K562 (cell line): ENCODE measurements around the gene PLEKHG4B. TPM values are rescaled to one million over a fixed set of nuclear protein-coding genes. Genes with fewer than 3 reads are reported as not detected.
"Not testable (repeated sequence)": the region's sequence is repeated elsewhere in the genome, so short reads cannot be mapped to it uniquely, and the experiment has no call there.

Experiments used
- ATAC-seq: fragments of 200-7000 bp; cut with Tn5 transposase; 3 replicates; pipeline ENCODE4 v1.9.1; 2020; ENCODE audit warnings: moderate library complexity
- BruUV-seq: library from RNA; stranded (reverse); fragments of 400-500 nt; replicated peaks from 2 replicates; lab custom pipeline; 2021; lab: Mats Ljungman, UMichigan
- CTCF ChIA-PET: fragments of 300-600 bp; formaldehyde crosslinking; extraction: SDS; loops from one replicate; lab custom pipeline; 2021; ENCODE audit warnings: low intra/inter-chr PET ratio; lab: Yijun Ruan, JAX
- POLR2A ChIA-PET: fragments of 300-600, 350-650 bp; sonication (Branson Sonifier 250); formaldehyde crosslinking; extraction: SDS; loops from one replicate; lab custom pipeline; 2021; ENCODE audit warnings: antibody characterized with exemption, inconsistent platforms; lab: Yijun Ruan, JAX
- DNase-seq, 4 experiments: peaks; one replicate each; pipeline versions ENCODE4 v3.0.0 to v3.0.0-alpha.2; 2011 to 2018; ENCODE audit warnings: low spot score in 3 of 4, mixed read lengths in 3 of 4; ENCODE audit errors: extremely low read depth in 1 of 4
- FAIRE-seq: peaks from 2 replicates; lab custom pipeline; 2011; peaks lifted over from hg19 to GRCh38; lab: Jason Lieb, UNC
- H2AFZ ChIP-seq: 2 replicates; pipeline ENCODE4 v1.6.0; 2011; ENCODE audit warnings: low read depth, low read length, control low read depth, inconsistent platforms
- H3K27ac ChIP-seq: fragments of 200-600 bp; 3 replicates; pipeline ENCODE4 v1.8.0; 2011; ENCODE audit warnings: low read depth, mild to moderate bottlenecking, control low read depth, inconsistent platforms, low read length, moderate library complexity, mixed read lengths; ENCODE audit errors: extremely low read depth
- H3K27me3 ChIP-seq, 2 experiments: fragments of 300-600 bp in 1 of 2; 2 replicates in 1 of 2; 3 replicates in 1 of 2; pipeline versions ENCODE4 v1.6.0 to v1.8.0; 2011; ENCODE audit warnings: inconsistent platforms in 2 of 2, low read length in 2 of 2, mild to moderate bottlenecking in 1 of 2, mixed read lengths in 1 of 2, moderate library complexity in 1 of 2; ENCODE audit not compliant: control insufficient read depth in 2 of 2, insufficient read depth in 2 of 2
- H3K36me3 ChIP-seq: fragments of 300-600 bp; 3 replicates; pipeline ENCODE4 v1.8.0; 2011; ENCODE audit warnings: mild to moderate bottlenecking, low read length, inconsistent platforms; ENCODE audit not compliant: control insufficient read depth, insufficient read depth
- H3K4me1 ChIP-seq, 2 experiments: fragments of 200-600 bp in 1 of 2; replicated peaks in 1 of 2; 2 replicates in 1 of 2; 3 replicates in 1 of 2; pipeline versions ENCODE4 v1.5.1 to v1.8.0; 2011; ENCODE audit warnings: inconsistent platforms in 2 of 2, low read length in 2 of 2, mild to moderate bottlenecking in 1 of 2, mixed read lengths in 1 of 2, moderate library complexity in 1 of 2; ENCODE audit not compliant: control insufficient read depth in 2 of 2, insufficient read depth in 2 of 2
- H3K4me2 ChIP-seq: 2 replicates; pipeline ENCODE4 v1.6.1; 2011; ENCODE audit warnings: low read length, control low read depth, inconsistent platforms, mixed read lengths; ENCODE audit not compliant: insufficient read depth
- H3K4me3 ChIP-seq: fragments of 200-600 bp; sonication (generic), shearing (Covaris generic); 2 replicates; pipeline ENCODE4 v1.5.1; 2016; ENCODE audit warnings: control low read depth, inconsistent platforms
- H3K79me2 ChIP-seq: fragments of 200-600 bp; 3 replicates; pipeline ENCODE4 v1.8.0; 2011; ENCODE audit warnings: low read length, inconsistent platforms; ENCODE audit not compliant: control insufficient read depth, insufficient read depth
- H3K9ac ChIP-seq, 2 experiments: 2 replicates each; pipeline versions ENCODE4 v1.6.0 to v1.6.1; 2011; ENCODE audit warnings: low read depth in 2 of 2, low read length in 2 of 2, control low read depth in 1 of 2, inconsistent platforms in 1 of 2, mild to moderate bottlenecking in 1 of 2, mixed read lengths in 1 of 2; ENCODE audit not compliant: insufficient read depth in 1 of 2
- H3K9me1 ChIP-seq: one replicate; pipeline ENCODE4 v1.6.0; 2011; ENCODE audit warnings: inconsistent platforms, mild to moderate bottlenecking, low read length, moderate library complexity; ENCODE audit not compliant: control insufficient read depth, insufficient read depth
- H3K9me3 ChIP-seq: replicated peaks from 2 replicates; pipeline ENCODE4 v1.5.1; 2011; ENCODE audit warnings: low read depth, low read length, inconsistent platforms; ENCODE audit not compliant: control insufficient read depth, insufficient read depth
- H4K20me1 ChIP-seq: replicated peaks from 2 replicates; pipeline ENCODE4 v1.6.1; 2011; ENCODE audit warnings: low read length, inconsistent platforms, mixed read lengths; ENCODE audit not compliant: control insufficient read depth, insufficient read depth
- ELF1 ChIP-seq: fragments of 200-800 bp; sonication (Bioruptor generic); IDR thresholded peaks from 2 replicates; pipeline ENCODE4 v1.6.1; 2016; ENCODE audit warnings: missing genetic modification characterization, missing compliant biosample characterization
- ESRRA ChIP-seq: fragments of 450-650 bp; IDR thresholded peaks from 2 replicates; pipeline ENCODE4 v1.6.1; 2014; ENCODE audit warnings: low read depth, mild to moderate bottlenecking, moderate library complexity, borderline replicate concordance
- GABPA ChIP-seq: fragments of 200-800 bp; sonication (Bioruptor generic); conservative IDR thresholded peaks from 2 replicates; pipeline ENCODE4 v1.6.1; 2016; ENCODE audit warnings: low read depth, missing genetic modification characterization, missing compliant biosample characterization
- GABPB1 ChIP-seq: sonication (generic); formaldehyde crosslinking; IDR thresholded peaks from 2 replicates; pipeline ENCODE4 v1.8.0; 2022; ENCODE audit warnings: mild to moderate bottlenecking, missing genetic modification reagents
- MTA2 ChIP-seq: fragments of 450-650 bp; IDR thresholded peaks from 2 replicates; pipeline ENCODE4 v1.6.1; 2016; ENCODE audit warnings: low read depth
- NR2C1 ChIP-seq, 2 experiments: fragments of 450-650 bp; IDR thresholded peaks; 2 replicates each; pipeline ENCODE4 v1.6.1; 2017; ENCODE audit warnings: mild to moderate bottlenecking in 2 of 2, antibody characterized with exemption in 1 of 2, inconsistent platforms in 1 of 2, missing compliant biosample characterization in 1 of 2, missing genetic modification characterization in 1 of 2
- NR2C2 ChIP-seq, 2 experiments: fragments of 200-800 bp in 1 of 2; sonication (Bioruptor generic) in 1 of 2; sonication (generic) in 1 of 2; formaldehyde crosslinking in 1 of 2; IDR thresholded peaks; 2 replicates each; pipeline versions ENCODE4 v1.6.1 to v1.8.0; 2016 to 2022; ENCODE audit warnings: mild to moderate bottlenecking in 1 of 2, missing compliant biosample characterization in 1 of 2, missing genetic modification characterization in 1 of 2, missing genetic modification reagents in 1 of 2
- TRIM24 ChIP-seq, 2 experiments: fragments of 450-650 bp; IDR thresholded peaks; 2 replicates each; pipeline ENCODE4 v1.6.1; 2016
- ZBTB40 ChIP-seq, 2 experiments: fragments of 450-650 bp in 1 of 2; sonication (generic) in 1 of 2; formaldehyde crosslinking in 1 of 2; IDR thresholded peaks; 2 replicates each; pipeline versions ENCODE4 v1.7.1 to v1.9.0; 2016 to 2022; ENCODE audit warnings: inconsistent platforms in 1 of 2, mild to moderate bottlenecking in 1 of 2, missing genetic modification reagents in 1 of 2
- ZBTB7A ChIP-seq: IDR thresholded peaks from 2 replicates; pipeline ENCODE4 v1.6.1; 2011; ENCODE audit warnings: low read depth, mild to moderate bottlenecking, low read length, moderate library complexity, borderline replicate concordance; ENCODE audit not compliant: control insufficient read depth
- WGBS: fragments of 100-300 bp; shearing (Covaris generic); methylation state at CpG from one replicate; pipeline ENCODE4 v1.1.6; 2016; ENCODE audit warnings: low coverage, mixed read lengths; ENCODE audit not compliant: insufficient coverage; ENCODE audit errors: missing lambda C conversion rate; 5-methylcytosine and 5-hydroxymethylcytosine counted together
- in situ Hi-C: fragments of 300-500 bp; cut with MboI; formaldehyde crosslinking; loops from 4 replicates; pipeline ENCODE4 v1.15.0; 2018; ENCODE audit warnings: inconsistent platforms, mixed read lengths
- intact Hi-C: fragments of 100-400 bp; cut with micrococcal nuclease; formaldehyde crosslinking; loops from 2 replicates; pipeline ENCODE4 v1.14.2; 2022
- polyA plus RNA-seq, 8 experiments: library from polyadenylated mRNA; depleted of rRNA in 4 of 8; stranded (reverse) in 5 of 8; unstranded in 3 of 8; fragments of >200 nt; fragmentation: Nextera tagmentation in 2 of 8; fragmentation: Illumina TruSeq in 1 of 8; extraction: Ambion mirVana in 2 of 8; extraction: Trizol in 1 of 8; gene quantifications; 2 replicates each; pipeline versions ENCODE4 v1.2.1 to v1.2.3, GENCODE V29; 2011 to 2014; ENCODE audit warnings: inconsistent platforms in 1 of 8, missing spikeins in 1 of 8
- total RNA-seq, 7 experiments: library from RNA; depleted of rRNA in 6 of 7; stranded (reverse); fragments of >200 nt in 6 of 7; fragmentation: Illumina TruSeq in 2 of 7; extraction: Trizol in 2 of 7; gene quantifications; 2 replicates each; pipeline versions ENCODE4 v1.2.1 to v1.2.3, GENCODE V29; 2011 to 2021; ENCODE audit warnings: low replicate concordance in 1 of 7

The PLEKHG4B gene
- total and polyA plus RNA-seq, 9 of the 15 experiments (the other 6 are each of a cell fraction or from before 2014, with no cell fraction given) = 0.02 TPM; not detected in 8

- Histone ChIP-seq H3K4me1 (peaks cover 0 to 20% of the 10 kb centered on the region in 2 experiments; a peak in 2 of 5 replicates), H3K27me3 (peaks cover 6 to 17% of the 10 kb centered on the region in 2 experiments; a peak in 4 of 5 replicates)
- ATAC-seq; H3K9me3 ChIP-seq; H3K36me3 ChIP-seq; CTCF ChIA-PET; POLR2A ChIA-PET; H3K9me1 ChIP-seq; H4K20me1 ChIP-seq; H3K9ac ChIP-seq; H3K4me2 ChIP-seq; H3K27ac ChIP-seq; H3K4me3 ChIP-seq; TF ChIP-seq ZBTB40 (CRISPR knock-in tag; IDR thresholded peaks at IDR 0.05): not testable (repeated sequence)
- FAIRE-seq = peak; percentile 37
- TF ChIP-seq ELF1 (tag) = peak; percentile 83
- peak; percentile 78 for TF ChIP-seq ZBTB40 (IDR thresholded peaks at IDR 0.05)
- peak in 1 of 2 experiments; percentile 29; a peak in 1 of 4 replicates for TF ChIP-seq TRIM24 (IDR thresholded peaks at IDR 0.05)
- peak; percentile 95 for TF ChIP-seq ESRRA
- 0 out of 2 replicates have a peak, but pooled peaks have one; percentile 19 for TF ChIP-seq MTA2
- TF ChIP-seq GABPA = peak; percentile 77
- 0 out of 2 replicates have a peak, but pooled peaks have one; percentile 26 for TF ChIP-seq ZBTB7A
- TF ChIP-seq GABPB1 (CRISPR knock-in tag) = peak; percentile 76; the same call in 1 of the 2 replicates
- TF ChIP-seq NR2C1 (IDR thresholded peaks at IDR 0.05) = peak; percentile 97
- TF ChIP-seq NR2C1 (tag; IDR thresholded peaks at IDR 0.05) = peak; percentile 95
- TF ChIP-seq NR2C2 (CRISPR knock-in tag; IDR thresholded peaks at IDR 0.05) = peak; percentile 92
- peak; percentile 98 for TF ChIP-seq NR2C2 (tag; IDR thresholded peaks at IDR 0.05)
- TF ChIP-seq, all 486 proteins: peak for 10; not testable (repeated sequence) for 476
- H2AFZ ChIP-seq, DNase-seq, BruUV-seq, intact Hi-C loops, in situ Hi-C loops, H3K79me2 ChIP-seq: not testable (repeated sequence)
- 42% methylated on average over 5 of the region's 5 CpGs for WGBS
Observed at GRCh38 chr5:49530-49929, 42.4 kb upstream of the PLEKHG4B start.
